Raji (cell line): ENCODE measurements around the gene GPRC6A.

Experiments used
- POLR2A ChIP-seq: IDR thresholded peaks from 2 replicates; pipeline ENCODE4 v1.6.1; 2011; ENCODE audit warnings: low read depth, low read length, control low read depth; ENCODE audit not compliant: insufficient read depth

Gene GPRC6A

GRCh38 chr6:116812051-116812650, 16.7 kb downstream of the GPRC6A start:
- no peak for TF ChIP-seq POLR2A

DNA sequence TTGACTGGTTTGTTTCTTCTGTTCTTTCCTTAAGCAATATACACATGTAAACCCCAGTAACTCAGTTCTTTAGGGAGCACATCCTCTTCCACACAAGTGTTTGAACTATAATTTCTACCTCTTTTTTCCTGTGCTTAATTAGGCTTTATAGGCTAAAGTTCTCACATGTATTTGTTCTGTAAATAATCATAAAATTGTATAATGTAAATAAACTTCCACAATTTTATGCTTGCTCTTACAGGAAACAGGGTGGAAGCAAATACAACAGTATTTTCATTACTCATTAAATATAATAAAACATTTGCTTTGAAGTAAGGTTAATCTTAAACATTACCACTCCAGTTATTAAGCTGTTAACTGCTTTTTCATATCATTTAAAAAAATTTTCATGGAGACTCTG, 26.9 kb downstream of the GPRC6A start:
- TF ChIP-seq POLR2A: no peak

- TF ChIP-seq POLR2A: no peak
These were observed 28.9 kb downstream of the GPRC6A start for GRCh38 chr6:116799945-116800344.

DNA sequence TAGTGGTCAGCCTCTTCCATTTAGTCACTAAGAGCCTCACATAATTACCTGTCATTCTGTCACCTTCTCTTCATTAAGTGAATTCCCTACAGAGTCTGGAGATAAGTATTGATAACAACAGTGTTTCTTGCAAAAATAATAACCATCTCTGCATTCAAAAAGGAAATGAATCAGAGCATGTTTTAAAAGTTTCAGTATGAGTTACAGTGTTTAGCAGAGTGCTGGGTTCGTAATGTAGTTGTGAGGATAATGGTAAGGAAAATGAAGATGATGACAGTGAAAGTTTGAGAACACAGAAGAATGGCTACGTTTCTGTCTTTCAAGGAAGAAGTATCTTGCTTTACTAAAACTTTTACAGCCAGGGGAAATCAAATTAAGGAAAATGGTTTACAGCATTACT, 31.3 kb downstream of the GPRC6A start:
- no peak for TF ChIP-seq POLR2A

GRCh38 chr6:116793224-116793623, 35.7 kb downstream of the GPRC6A start:
- no peak for TF ChIP-seq POLR2A

- TF ChIP-seq POLR2A: no peak
These were observed 45.0 kb downstream of the GPRC6A start for GRCh38 chr6:116783852-116784251.

DNA sequence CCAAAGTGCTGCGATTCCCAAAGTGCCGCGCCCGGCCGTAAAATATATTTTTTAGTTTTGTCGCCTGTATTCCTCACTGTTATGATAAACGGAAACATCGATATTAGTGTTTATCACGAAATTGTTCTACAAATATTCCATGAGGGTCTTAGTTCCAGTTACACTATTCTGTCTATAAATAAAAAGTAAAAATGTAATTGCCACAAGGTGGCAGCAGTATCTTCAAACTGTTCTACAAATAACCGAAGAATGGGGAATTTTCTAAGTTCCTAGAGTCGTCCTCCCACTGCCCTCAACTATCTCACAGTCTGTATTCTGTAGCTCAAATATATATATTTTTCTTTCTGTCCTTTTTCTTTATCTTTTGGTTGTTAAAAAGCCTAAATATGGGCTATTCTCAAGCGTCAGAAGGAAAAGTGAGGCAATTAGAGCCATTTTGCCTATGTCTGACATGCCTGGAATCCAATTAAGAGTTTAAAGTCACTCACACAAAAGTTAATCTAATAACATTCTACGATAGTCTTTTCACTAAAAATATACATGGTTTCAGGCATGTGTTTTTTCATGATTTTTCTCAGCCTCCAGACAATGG, 49.2 kb downstream of the GPRC6A start:
- TF ChIP-seq POLR2A: no peak

DNA sequence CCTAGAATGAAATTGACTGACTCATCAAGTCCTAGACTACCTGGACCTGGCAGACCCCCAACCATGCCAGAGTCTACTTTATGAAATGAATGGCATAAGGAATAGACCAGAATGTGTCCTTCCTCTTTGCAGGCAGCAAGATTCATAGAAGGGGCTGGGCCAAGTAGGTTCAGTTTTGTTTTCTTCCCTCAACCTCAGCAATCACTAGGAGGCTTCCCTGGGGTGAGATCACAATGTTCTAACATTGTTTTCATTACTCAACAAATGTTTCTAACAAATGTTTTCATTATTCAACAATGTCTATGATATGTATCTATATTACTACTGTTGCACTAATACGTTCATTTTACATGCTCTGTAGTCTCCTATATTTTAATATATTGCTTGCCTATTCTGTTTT, 55.0 kb downstream of the GPRC6A start:
- TF ChIP-seq POLR2A: no peak

GRCh38 chr6:116772450-116772849, 56.4 kb downstream of the GPRC6A start:
- TF ChIP-seq POLR2A: no peak

DNA sequence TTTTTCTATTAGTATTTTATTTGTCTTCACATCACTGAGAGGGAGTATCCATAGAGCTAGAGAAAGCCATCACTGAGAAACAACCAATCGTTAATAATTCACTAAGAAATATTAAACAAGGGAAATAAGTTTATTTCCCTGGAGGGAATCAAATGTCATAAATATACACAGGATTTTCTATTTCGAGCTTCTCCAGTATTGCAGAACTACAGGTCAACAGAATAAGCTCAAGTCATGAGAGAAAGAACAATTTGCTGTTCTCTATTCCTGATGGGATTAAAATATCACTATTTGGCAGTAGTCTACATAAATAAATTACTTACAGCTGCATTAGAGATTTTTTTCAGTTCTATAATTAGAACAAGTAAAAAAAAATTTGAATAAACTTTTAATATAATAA, 61.2 kb downstream of the GPRC6A start:
- TF ChIP-seq POLR2A: no peak

GRCh38 chr6:116766506-116767176, 62.2 kb downstream of the GPRC6A start:
- no peak for TF ChIP-seq POLR2A

DNA sequence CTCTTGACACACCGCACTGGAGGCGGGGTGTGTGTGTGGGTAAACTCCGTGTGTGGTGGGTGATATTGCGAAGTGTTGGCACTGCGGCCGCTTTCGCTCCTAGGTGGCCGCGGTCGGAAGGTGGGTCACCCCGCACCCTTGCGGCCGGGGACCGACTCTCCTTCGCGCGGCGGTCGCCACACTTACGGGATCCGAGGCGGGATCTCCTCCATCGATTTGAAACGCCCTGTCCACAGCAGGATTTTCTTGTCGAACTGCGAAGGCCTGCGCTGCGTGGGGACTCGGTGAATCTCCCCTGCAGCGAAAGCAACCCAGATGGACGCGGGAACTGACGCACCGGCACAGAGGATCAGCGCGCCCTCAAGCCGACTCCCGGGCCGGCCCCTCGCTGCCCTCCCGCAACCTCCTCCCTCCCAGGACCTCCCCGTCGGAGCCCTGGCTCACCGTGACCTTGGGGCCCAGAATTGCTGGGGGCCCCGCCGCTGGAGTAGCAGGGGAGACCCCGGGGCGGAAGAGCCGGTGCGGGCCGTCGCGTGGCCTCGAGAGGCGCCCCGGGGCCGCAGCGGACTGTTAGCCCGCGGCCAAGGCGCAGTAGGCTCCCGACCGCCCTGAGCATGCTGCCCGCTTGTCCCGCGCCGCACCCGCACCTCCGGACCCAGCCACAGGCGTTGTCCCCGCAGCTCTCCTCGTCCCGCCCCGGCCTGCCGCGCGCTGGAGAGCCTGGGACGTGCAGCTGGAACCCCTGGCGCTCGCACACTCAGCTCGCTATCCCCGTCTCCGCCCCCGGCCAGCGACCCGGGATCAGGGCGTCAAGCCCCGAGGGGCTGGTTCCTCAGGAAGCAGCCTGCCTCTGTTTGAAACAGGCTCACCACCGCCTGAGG, 63.7 kb downstream of the GPRC6A start, which contains the start of gene FAM162B:
Gene FAM162B, minus strand, starts transcription at position 759 of the 881 bp plus-strand sequence. Its CDS starts 143 bp downstream, at position 616.
- no peak for TF ChIP-seq POLR2A

- TF ChIP-seq POLR2A: no peak
These were observed 64.3 kb downstream of the GPRC6A start for GRCh38 chr6:116764629-116764960.

GRCh38 chr6:116763906-116764628, 64.8 kb downstream of the GPRC6A start:
- no peak for TF ChIP-seq POLR2A

- TF ChIP-seq POLR2A: no peak
These were observed 65.8 kb downstream of the GPRC6A start for GRCh38 chr6:116763048-116763447.
